ENCODE results near the gene ATM. TPM values are rescaled to one million over a fixed set of nuclear protein-coding genes. Genes with fewer than 3 reads are reported as not detected.

ATM gene
- total RNA-seq, 4 donors from 2014 or later = 28.3 to 73.1 (median 34.1) TPM

GRCh38 chr11:108322666-108323065, 99.8 kb downstream of the ATM start:
- H3K27me3 ChIP-seq = no peaks in the 10 kb centered on the region
- intact Hi-C loops (cut with DNase I) = no loop called here
- no peak overlapping the region for H3K27ac ChIP-seq (replicated peaks in 1 of 4)
- DNase-seq (ENCODE audit: extremely low spot score) = no peak
- H3K4me3 ChIP-seq = no peak overlapping the region
- peaks cover 32 to 97% (median 69%) of the 10 kb centered on the region in 4 donors for H3K36me3 ChIP-seq
- 84% methylated on average over 3 of the region's 3 CpGs for WGBS
- TF ChIP-seq, protein P1, sequence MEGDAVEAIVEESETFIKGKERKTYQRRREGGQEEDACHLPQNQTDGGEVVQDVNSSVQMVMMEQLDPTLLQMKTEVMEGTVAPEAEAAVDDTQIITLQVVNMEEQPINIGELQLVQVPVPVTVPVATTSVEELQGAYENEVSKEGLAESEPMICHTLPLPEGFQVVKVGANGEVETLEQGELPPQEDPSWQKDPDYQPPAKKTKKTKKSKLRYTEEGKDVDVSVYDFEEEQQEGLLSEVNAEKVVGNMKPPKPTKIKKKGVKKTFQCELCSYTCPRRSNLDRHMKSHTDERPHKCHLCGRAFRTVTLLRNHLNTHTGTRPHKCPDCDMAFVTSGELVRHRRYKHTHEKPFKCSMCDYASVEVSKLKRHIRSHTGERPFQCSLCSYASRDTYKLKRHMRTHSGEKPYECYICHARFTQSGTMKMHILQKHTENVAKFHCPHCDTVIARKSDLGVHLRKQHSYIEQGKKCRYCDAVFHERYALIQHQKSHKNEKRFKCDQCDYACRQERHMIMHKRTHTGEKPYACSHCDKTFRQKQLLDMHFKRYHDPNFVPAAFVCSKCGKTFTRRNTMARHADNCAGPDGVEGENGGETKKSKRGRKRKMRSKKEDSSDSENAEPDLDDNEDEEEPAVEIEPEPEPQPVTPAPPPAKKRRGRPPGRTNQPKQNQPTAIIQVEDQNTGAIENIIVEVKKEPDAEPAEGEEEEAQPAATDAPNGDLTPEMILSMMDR (IDR thresholded peaks at IDR 0.05) = no peak
- TF ChIP-seq POLR2AphosphoS5 (IDR thresholded peaks at IDR 0.05) (no peak), POLR2A (IDR thresholded peaks at IDR 0.05; ENCODE audit: low read depth) (no peak), EP300 (IDR thresholded peaks at IDR 0.05) (no peak)
- no peaks in the 10 kb centered on the region for H3K4me1 ChIP-seq
- no peaks in the 10 kb centered on the region for H3K9me3 ChIP-seq

DNA sequence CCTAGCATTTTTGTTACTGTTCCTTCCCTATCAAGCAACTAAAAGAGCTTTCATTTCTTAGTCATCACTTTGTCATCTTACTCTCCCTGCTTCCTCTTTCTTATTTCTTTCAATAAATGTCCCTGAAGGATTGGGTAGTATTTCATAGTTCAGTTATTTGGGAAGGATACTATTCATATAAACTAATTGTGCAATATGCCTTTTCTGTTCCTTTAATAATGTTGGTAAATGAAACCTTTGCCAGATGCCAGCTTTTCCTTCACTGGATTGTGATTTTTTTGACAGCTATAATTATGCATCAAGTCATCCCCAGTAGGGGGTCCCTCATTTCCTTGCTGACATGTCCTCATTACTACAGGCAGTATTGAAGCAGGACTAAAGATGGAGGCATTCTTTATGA, 101.7 kb downstream of the ATM start:
- Histone ChIP-seq H3K36me3 (peaks cover 51 to 97% (median 70%) of the 10 kb centered on the region in 4 donors), H3K27ac (replicated peaks in 1 of 4) (no peak overlapping the region), H3K4me1 (no peaks in the 10 kb centered on the region), H3K27me3 (no peaks in the 10 kb centered on the region), H3K9me3 (no peaks in the 10 kb centered on the region), H3K4me3 (no peak overlapping the region)
- DNase-seq (ENCODE audit: extremely low spot score) = no peak
- intact Hi-C loops (cut with DNase I) = no loop called here
- TF ChIP-seq, protein P1 (IDR thresholded peaks at IDR 0.05) = no peak
- TF ChIP-seq POLR2A (IDR thresholded peaks at IDR 0.05; ENCODE audit: low read depth) (no peak), POLR2AphosphoS5 (IDR thresholded peaks at IDR 0.05) (no peak), EP300 (IDR thresholded peaks at IDR 0.05) (no peak)

- Histone ChIP-seq H3K27me3 (no peaks in the 10 kb centered on the region), H3K4me1 (no peaks in the 10 kb centered on the region), H3K36me3 (peaks cover 34 to 94% (median 81%) of the 10 kb centered on the region in 4 donors), H3K27ac (replicated peaks in 1 of 4) (no peak overlapping the region), H3K9me3 (no peaks in the 10 kb centered on the region), H3K4me3 (no peak overlapping the region)
- TF ChIP-seq POLR2AphosphoS5 (IDR thresholded peaks at IDR 0.05) = no peak
- TF ChIP-seq EP300 (IDR thresholded peaks at IDR 0.05) = no peak
- TF ChIP-seq, protein P1 (IDR thresholded peaks at IDR 0.05) = no peak
- TF ChIP-seq POLR2A (IDR thresholded peaks at IDR 0.05; ENCODE audit: low read depth) = no peak
- no peak for DNase-seq (ENCODE audit: extremely low spot score)
- 90% methylated on average over 2 of the region's 2 CpGs for WGBS
- intact Hi-C loops (cut with DNase I) = no loop called here
Measured at GRCh38 chr11:108333403-108333899, 110.6 kb downstream of the ATM start.

- 95% methylated on average over 2 of the region's 2 CpGs for WGBS
Measured at GRCh38 chr11:108338750-108339149, 115.9 kb downstream of the ATM start.

More at GRCh38 chr11:108338750-108339149, 115.9 kb downstream of the ATM start:
- Histone ChIP-seq H3K27me3 (no peaks in the 10 kb centered on the region), H3K4me1 (no peaks in the 10 kb centered on the region), H3K4me3 (no peak overlapping the region), H3K9me3 (no peaks in the 10 kb centered on the region), H3K27ac (replicated peaks in 1 of 4) (no peak overlapping the region), H3K36me3 (peaks cover 10 to 52% (median 39%) of the 10 kb centered on the region in 4 donors)
- no peak for DNase-seq (ENCODE audit: extremely low spot score)
- no peak for TF ChIP-seq POLR2AphosphoS5 (IDR thresholded peaks at IDR 0.05)
- TF ChIP-seq POLR2A (IDR thresholded peaks at IDR 0.05; ENCODE audit: low read depth) = no peak
- TF ChIP-seq EP300 (IDR thresholded peaks at IDR 0.05) = no peak
- TF ChIP-seq, protein P1 (IDR thresholded peaks at IDR 0.05) = no peak
- intact Hi-C loops (cut with DNase I) = no loop called here
